Left hindlimb (tissue), 1 donor: Measurements from ENCODE around the gene TMEM165.

ENCODE experiments used
- DNase-seq: peaks from one replicate; pipeline ENCODE4 v3.0.0-alpha.2; 2018

TMEM165 gene

DNA sequence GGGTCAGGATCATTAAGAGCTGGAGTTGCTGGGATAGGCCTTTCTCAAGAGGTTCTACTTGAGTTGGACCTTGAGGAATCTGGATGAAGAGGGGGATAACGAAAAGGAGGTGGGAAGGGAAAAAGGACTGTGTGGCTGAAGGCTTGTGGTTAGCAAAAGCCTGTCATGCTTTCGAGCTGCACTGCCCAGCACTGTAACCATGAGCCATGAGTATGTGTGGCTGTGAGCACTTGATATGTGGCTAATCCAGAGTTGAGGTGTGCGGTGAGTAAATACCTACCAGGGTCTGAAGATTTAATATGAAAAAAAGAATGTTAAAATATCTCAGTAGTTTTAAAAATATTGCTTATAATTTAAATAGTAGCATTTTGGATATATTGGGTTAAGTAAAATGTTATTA is 11.4 kb downstream of the TMEM165 start:
- DNase-seq = no peak

DNA sequence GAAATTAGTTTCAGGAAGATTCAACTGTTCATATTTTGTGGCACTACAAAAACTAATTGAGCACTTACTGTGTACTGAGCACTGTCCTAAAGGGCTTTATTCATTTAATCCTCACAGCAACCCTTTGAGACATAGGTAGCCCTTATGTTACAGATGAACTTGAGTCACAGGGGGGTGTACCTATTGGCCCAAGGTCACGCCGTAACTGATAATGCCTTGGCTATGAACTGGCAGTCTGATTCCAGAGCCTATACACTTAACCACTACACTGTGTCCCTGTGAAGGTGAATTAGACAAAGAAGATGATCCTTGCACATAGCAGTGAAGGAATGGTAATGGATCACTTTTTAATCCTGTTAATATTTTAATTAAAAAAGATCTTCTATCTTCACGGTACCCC is 12.0 kb downstream of the TMEM165 start:
- no peak for DNase-seq

DNA sequence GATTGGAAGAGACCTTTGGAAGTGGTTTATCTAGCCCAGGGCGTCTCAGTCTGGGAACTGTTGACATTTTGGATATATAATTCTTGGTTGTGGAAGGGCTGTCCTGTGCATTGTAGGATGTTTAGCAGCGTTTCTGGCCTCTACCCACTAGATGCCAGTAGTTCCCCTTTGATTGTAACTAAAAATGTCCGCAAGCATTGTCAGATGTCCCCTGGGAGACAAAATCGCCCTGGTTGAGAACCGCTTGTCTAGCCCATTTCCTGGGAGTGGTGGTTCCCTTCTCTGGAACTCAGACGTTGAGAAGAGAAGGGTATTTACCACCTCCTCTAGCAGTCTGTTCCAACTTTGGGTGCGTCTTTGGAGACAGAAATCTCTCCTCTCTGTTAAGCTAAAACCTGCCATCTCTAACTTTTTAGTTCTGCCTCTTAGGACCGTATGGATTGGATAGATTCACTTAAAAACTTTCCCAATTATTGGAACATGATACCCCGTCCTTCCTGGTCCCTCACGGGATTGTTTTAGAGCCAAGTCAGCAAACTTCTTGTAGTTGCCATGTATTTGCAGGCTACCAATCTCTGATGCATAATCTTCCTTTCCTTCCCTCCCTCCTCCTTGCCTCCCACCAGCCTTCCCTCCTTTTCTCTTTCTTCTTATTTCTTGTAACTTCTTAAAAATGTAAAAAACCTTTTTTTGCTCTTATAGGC is 13.9 kb downstream of the TMEM165 start:
- DNase-seq = no peak

DNA sequence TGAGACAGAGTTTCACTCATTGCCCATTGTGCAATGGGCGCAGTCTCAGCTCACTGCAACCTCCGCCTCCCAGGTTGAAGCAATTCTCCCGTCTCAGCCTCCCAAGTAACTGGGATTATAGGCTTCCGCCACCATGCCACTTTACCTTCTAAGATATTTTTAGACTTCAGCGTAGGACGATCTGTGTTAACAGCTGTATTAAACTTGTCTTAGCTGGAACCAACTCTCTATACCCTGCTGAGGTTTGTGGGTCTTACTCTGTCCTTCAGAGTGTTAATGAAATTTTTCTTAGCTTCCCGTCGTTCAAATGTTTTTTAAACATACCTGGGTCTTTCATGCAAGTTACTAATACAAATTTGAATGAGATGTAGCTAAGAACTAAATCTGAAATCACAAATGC is 14.7 kb downstream of the TMEM165 start:
- no peak for DNase-seq

DNA sequence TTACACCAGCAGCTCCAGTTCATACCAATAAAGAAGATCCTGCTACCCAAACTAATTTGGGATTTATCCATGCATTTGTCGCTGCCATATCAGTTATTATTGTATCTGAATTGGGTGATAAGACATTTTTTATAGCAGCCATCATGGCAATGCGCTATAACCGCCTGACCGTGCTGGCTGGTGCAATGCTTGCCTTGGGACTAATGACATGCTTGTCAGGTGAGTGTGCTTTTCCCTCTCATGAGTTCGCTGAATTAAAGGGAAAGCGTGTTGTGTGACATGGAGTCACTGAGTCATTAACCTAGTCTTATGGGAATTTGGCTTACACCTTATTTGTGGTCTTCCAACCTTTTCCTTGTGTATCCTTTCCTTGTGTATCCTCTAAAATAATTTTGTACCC is 15.9 kb downstream of the TMEM165 start:
- DNase-seq = no peak

DNA sequence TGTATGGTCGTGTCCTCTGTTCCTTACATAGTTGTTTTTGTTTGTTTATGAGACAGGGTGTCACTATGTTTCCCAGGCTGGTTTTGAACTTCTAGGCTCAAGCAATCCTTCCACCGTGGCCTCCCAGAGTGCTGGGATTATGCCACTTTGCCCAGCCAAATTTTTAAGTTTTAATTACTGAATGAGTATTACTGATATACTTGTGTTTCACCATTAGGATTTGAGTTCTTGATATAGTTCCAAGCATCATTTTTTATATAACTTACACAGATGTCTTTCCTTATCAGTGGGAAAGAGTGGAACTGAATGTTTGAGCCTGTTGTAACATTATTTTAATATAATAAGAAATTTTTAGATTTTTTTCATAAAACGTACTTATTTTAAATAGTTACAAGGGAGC is 20.4 kb downstream of the TMEM165 start:
- DNase-seq = no peak

DNA sequence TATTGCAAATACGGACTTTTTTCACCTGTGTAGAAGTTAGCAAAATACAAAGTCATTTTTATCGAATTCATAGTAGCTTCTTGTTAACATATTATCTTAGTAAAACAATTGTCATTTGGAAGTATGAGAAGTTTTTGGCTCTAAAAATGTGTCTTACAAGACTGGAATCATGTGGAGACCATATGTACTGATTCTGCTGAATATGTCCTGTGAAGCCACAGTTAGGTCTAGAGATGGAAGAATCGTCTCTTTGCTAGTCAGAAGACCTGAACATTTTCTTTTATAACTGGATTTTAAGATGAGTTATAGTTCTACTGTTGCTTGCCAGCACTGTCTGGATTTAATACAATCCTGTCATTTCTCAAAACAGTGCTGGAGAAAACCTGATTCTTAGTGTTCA is 29.0 kb downstream of the TMEM165 start:
- DNase-seq = no peak

DNA sequence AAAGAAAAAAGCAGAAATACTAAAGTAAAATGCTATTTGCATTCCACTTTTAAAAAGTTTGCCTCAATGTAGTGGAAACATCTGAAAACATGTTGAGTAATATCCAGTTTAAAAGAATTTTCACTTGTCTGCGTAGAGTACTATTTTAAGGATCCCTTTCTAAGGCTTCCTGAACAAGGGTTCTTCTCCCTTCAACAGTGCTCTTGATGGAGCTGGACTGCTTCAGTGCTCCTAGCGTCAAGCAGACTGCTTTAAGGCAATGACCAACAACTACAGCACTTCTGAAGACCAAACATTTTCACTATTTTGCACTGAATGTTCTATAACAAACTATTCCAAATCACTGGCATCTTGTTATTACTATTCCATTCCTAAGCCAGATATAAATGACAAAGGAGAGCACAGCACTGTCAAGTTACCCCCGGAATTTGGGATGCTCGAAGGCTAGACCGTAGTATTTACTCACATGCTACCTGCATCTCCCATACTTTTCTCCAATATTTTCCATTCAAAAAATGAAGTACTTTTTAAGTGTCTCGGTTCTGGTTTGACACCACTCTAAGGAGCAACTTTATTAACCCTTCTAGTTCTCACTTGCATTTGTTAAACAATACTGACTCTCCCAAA is 36.1 kb downstream of the TMEM165 start:
- no peak for DNase-seq

DNA sequence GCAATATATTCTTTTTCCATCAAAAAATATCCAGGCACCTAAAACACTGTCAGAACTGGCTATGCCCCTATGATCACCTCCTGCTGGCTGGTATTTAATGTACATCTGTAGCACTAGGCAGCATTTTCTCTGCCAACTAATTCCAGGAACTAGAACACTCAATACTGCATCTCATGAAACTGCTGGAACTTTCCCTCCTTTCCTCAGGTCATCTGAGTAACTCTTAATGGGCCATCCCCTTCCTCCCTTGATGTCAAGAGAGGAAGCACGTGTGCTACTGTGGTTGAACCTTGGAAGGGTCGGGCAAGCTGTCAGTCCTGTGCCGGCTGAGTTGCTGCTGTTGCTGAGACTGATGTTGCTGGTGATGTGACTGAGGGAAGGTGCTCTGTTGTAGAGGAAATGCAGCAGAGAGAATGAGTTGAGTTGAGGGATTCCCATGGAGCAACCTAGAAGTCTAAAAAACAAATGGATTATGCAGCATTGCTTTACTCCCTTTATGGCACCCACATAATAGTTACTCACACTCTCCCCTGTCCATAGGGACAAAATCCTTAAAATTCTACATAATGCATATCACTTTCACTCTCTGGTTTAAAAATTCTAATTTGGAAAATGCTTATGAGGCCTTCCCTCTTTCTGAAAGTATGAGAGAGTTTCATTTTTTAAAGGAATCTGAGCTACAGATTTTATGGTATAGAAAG is 39.5 kb downstream of the TMEM165 start:
- DNase-seq = no peak

DNA sequence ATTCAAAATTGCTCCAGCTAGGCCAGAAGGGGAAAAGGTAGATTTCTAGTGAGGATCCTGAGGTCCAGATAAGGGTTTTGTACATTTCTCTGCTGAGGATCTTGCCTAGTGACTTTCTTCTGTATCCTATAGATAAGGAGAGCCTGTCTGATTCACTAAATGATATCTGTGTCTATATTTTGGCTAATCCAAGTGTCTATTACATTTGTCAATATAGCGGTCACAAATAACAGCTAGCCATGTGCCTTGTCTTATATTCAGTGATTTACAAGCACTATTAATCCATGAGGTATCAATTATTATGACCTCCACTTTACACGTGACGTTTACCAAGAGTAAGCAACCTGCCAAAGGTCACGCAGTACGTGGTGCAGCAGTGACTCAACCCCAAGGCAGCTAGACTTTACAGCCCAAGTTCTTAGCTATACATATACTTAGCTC is 41.6 kb downstream of the TMEM165 start:
- DNase-seq = no peak

DNA sequence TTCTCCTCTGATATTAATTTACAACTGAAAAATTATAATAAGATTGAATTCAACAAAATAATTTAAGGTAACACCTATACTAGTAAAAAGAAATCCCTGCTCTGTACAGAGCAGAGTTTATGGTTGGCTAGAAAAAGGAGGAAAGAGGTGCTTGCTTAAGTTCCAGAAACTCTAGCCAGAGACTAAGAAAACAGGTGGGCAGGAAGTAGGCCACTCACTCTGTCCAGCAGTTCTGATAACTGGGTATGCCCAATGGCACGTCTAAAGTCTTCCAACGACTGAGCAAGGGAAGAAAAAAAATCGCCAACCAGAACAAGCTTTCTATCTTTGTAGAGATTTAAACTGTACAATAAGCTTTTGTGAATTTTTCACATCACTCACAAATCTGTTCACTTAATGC is 42.1 kb downstream of the TMEM165 start:
- no peak for DNase-seq

DNA sequence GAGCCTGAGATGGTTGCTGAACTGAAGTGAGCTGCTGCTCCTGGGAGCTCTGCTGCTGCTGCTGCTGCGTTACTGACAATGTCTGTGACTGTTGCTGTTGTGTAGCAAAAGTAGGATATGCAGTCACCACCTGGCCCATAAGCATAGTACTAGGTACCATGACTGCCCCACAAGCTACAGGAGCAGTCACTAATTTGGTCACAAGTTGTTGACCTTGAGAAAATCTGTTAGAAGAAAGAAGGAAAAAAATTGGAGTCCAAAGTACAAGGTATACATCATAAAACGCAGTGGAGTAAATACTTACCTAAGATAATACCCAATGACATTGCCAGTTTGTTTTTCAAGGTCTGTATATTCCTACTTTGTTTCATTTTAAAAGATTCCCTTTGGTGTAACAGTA is 42.6 kb downstream of the TMEM165 start:
- DNase-seq = no peak

DNA sequence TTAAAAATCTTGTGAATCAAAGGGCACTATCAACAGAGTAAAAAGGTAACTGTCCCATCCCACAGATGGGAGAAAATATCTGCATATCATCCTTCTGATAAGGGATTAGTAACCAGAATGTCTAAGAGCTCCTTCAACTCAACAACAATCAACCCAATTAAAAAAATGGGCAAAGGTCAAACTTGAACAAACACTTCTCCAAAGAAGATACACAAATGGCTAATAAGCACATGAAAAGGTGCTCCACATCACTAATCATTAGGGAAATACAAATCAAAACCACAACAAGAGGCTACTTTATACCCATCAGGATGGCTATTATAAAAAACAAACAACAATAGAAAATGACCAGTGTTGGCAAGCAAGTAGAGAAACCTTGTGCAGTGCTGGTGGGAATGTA is 43.3 kb downstream of the TMEM165 start:
- no peak for DNase-seq

DNA sequence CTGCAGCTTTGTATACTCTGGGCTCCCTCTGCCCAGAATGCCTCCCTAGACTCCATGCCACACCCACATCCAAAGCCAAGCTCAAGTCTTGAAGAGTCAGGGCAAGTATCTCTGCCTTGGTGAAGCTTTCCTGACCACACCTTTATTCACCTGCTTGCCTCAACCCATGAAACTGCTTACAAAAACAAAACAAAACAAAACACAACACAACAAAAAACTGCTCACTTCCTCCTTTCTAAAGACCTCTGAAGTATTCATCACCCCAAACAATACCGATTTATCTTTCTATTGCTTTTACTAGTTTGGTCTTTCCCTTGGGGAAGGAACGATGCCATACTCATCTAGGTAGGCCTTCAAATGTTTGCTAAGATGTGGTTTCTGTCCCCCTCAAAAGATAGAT is 45.0 kb downstream of the TMEM165 start:
- no peak for DNase-seq

DNA sequence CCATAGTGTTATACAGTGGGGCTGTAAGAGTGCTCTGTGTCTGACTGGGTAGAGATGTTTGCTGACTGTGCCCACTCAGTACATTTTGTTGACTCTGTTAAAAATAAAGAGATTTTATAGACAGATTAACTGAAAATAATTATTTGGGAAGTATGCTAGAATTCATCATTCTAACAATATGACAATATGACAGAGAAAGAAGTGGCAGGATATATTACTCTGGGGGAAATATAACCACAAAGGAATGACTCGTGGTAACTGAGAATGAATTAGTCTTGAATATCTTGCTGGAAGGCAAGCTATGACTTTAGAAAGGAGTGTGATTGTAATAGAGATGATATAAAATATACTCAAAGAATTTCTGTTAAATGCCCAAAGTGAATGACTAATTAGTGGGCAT is 46.8 kb downstream of the TMEM165 start:
- no peak for DNase-seq

DNA sequence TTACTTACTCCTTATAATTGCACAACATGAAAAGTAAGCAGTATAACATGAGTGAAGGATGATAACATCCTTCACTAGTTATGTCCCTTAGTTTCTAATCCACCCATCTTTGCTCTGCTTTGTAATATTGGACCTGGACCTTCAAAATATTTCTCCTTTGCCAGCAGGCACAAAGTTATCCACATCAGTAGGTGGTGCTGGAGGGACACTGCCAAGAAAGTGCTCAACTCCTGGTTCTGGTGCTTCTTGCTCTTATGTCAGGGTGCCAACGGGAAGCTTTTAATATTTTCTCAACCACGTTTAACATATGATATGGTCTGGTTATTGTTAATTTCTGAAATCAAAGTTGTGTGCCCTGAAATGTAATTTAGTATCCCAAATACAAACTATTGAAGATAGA is 49.1 kb downstream of the TMEM165 start:
- no peak for DNase-seq

DNA sequence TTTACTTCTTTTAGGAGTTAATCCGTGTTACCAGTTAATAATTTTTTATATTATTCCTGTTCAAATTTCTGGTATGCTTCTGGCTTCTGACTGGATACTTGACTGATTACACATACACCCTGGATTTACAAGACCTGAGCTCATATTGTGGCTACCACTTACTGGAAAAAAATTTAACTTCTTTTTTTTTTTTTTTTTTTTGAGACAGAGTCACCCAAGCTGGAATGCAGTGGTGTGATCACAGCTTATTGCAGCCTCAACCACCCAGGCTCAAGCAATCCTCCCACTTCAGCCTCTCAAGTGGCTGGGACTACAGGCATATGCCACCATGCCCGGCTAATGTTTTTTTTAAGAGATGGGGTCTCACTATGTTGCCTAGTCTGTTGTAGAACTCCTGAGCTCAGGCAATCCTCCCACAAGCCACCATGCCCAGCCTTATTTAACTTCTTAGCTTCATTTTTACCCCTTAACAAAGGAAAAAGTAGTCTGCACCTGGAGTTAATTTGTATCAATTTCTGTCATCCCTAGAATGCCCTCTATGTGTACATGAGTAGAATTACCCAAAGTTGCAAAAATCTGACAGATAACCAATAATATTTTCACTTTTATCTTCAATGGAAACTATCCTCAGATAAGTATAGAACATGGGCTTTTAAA is 50.3 kb downstream of the TMEM165 start:
- no peak for DNase-seq

DNA sequence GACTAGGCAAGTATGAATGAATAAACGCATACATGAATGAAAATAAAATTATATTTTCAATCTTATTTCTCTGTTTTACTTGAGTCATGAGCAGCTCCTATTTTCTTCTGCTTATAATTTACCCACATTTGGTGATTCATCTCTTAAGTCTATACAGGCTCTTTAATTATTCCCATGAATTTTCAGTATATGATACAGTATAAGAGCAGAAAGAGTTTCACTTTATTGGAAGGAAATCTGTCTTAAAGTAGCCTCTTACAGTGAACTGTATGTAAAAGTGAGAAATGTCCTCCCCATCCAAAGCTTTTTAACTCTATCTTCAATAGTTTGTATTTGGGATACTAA is 50.8 kb downstream of the TMEM165 start:
- no peak for DNase-seq

DNA sequence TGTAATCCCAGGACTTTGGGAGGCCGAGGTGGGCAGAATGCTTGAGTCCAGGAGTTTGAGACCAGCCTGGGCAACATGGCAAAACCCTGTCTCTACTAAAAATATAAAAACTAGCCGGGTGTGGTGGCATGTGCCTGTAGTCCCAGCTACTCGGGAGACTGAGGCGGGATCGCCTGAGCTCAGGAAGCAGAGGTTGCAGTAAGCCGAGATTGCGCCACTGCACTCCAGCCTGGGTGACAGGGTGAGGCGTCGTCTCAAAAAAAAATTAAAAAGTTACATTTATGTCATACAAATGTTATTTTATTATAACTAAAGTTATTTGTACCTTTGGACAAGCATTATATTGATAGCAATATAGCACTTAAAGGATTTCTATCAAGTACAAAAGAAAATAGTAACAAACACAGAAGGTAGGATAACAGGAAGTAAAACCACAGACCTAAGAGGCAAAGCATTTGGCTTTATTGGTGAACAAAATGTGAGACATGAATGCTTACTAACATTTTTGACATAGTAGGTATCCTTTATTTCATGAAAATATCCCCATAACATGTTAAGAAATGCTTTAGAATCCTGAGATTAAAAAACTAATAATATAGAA is 51.5 kb downstream of the TMEM165 start:
- no peak for DNase-seq

DNA sequence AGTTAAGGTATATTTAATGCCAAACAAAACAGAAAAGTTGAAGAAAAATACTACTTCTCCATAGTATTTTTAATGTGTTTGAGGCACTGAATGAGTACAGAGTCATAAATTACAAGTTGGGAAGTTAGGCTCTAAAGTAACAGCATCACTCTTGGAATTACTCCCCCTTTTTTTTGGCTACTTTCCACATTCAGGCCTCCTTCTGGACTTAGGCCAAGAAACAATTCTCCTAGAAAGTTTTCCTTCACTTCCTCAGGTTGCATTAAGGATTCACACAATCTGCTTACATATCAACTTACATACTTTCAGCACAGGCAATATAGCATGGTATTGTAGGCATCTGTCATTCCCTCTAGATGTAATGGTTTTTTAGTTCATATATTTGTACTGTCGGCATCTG is 52.1 kb downstream of the TMEM165 start:
- no peak for DNase-seq

DNA sequence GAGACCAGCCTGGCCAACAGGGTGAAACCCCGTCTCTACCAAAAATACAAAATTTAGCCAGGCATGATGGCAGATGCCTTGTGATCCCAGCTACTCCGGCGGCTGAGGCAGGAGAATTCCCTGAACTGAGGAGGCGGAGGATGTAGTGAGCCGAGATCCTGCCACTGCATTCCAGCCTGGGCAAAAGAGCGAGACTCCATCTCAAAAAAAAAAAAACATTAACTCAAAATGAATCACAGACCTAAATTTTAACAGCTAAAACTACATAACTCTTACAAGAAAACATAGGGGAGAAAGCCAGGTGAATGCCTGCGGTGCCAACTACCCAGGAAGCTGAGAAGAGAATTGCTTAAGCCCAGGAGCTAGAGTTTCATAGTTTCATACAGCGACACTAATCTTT is 54.8 kb downstream of the TMEM165 start:
- DNase-seq = no peak

DNA sequence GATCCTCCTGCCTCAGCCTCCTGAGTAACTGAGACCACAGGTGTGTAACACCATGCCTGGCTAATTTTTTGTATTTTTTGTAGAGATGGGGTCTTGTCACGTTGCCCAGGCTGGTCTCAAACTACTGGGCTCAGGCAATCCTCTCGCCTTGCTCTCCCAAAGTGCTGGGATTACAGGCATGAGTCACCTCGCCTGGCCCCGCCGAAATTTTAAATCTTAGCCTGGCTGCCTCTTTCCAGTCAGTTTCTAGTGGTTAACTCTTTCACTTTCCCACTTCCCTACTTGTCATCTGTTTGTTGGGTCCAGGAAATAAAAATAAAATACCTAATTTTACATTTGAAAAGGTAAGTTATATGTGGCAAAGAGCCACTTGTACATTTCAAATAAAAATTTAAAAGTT is 62.4 kb downstream of the TMEM165 start:
- DNase-seq = no peak

DNA sequence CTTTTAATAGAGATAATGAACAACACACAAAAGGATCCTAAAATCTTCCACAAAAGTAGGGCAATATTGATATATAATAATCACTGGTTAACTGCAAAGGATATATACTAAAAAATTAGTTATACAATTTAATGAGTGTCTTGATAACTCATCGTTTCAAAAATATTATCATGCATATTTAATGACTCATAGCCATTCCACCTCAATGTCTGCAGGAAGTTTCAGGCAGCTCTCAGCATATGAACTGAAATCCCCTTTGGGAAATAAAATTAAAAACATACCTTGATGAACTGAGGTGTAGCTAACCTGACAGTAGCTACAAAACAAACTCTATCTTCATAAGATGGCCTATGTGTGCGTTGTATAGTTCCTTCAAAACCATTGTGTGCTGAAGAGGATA is 62.9 kb downstream of the TMEM165 start:
- no peak for DNase-seq

DNA sequence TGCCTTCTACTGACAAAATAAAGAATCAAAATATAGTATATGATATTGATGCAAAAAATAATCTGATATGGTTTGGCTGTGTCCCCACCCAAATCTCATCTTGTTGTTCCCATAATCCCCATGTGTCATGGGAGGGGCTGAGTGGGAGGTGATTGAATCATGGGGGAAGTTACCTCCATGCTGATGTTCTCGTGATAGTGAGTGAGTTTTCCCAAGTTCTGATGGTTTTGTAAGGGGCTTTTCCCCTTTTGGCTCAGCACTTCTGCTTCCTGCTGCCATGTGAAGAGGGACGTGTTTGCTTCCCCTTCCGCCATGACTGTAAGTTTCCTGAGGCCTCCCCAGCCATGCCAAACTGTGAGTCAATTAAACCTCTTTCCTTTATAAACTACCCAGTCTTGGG is 70.2 kb downstream of the TMEM165 start:
- no peak for DNase-seq
